Panc1 (cell line): Measurements from ENCODE around the gene ACER1. TPM values are rescaled to one million over a fixed set of nuclear protein-coding genes. Genes with fewer than 3 reads are reported as not detected.
"Not testable (repeated sequence)": the region's sequence is repeated elsewhere in the genome, so short reads cannot be mapped to it uniquely, and the experiment has no call there.

Source experiments
- ATAC-seq: fragments of 200-7000 bp; cut with Tn5 transposase; 2 replicates; pipeline ENCODE4 v1.9.1; 2020; ENCODE audit warnings: mild to moderate bottlenecking, moderate library complexity
- BruUV-seq: library from RNA; stranded (reverse); fragments of 400-500 nt; replicated peaks from 2 replicates; lab custom pipeline; 2021; lab: Mats Ljungman, UMichigan
- CTCF ChIA-PET: fragments of 300-600 bp; sonication (Branson Sonifier 250); formaldehyde crosslinking; loops from one replicate; lab custom pipeline; 2022; ENCODE audit warnings: antibody characterized with exemption; lab: Charles Lee
- POLR2A ChIA-PET: fragments of 300-600 bp; sonication (Branson Sonifier 250); formaldehyde crosslinking; loops from one replicate; lab custom pipeline; 2022; ENCODE audit warnings: antibody characterized with exemption; lab: Charles Lee
- DNase-seq: peaks from one replicate; pipeline ENCODE4 v3.0.0-alpha.2; 2010; ENCODE audit warnings: low read depth, low spot score
- H3K27ac ChIP-seq: 2 replicates; pipeline ENCODE4 v1.5.1; 2011; ENCODE audit warnings: mild to moderate bottlenecking, low read length, inconsistent platforms
- H3K27me3 ChIP-seq: fragments of 200-500 bp; sonication (Bioruptor generic); 2 replicates; pipeline ENCODE4 v1.6.0; 2014; ENCODE audit warnings: low read length, inconsistent platforms; ENCODE audit not compliant: control insufficient read depth, insufficient read depth
- H3K36me3 ChIP-seq: fragments of 200-500 bp; sonication (Bioruptor generic); 2 replicates; pipeline ENCODE4 v1.5.1; 2014; ENCODE audit warnings: inconsistent platforms, mild to moderate bottlenecking, low read length, moderate library complexity; ENCODE audit not compliant: control insufficient read depth, insufficient read depth
- H3K4me1 ChIP-seq: 2 replicates; pipeline ENCODE4 v1.5.1; 2011; ENCODE audit warnings: inconsistent platforms, mild to moderate bottlenecking, low read length, moderate library complexity; ENCODE audit not compliant: control insufficient read depth, insufficient read depth
- H3K4me3 ChIP-seq, 2 experiments: 2 replicates each; pipeline ENCODE4 v1.5.1; 2011 to 2012; ENCODE audit warnings: low read depth in 2 of 2, low read length in 2 of 2, mild to moderate bottlenecking in 2 of 2, inconsistent platforms in 1 of 2, moderate library complexity in 1 of 2
- H3K9me3 ChIP-seq: fragments of 200-500 bp; sonication (Bioruptor generic); 2 replicates; pipeline ENCODE4 v1.5.1; 2014; ENCODE audit warnings: low read depth, mild to moderate bottlenecking, inconsistent platforms, low read length, moderate library complexity; ENCODE audit not compliant: control insufficient read depth, insufficient read depth
- CTCF ChIP-seq: fragments of 450-650 bp; IDR thresholded peaks from 2 replicates; pipeline ENCODE4 v1.5.1; 2017; ENCODE audit warnings: mild to moderate bottlenecking
- POLR2AphosphoS5 ChIP-seq: IDR thresholded peaks from 2 replicates; pipeline ENCODE4 v1.6.1; 2012; ENCODE audit warnings: mild to moderate bottlenecking, low read depth, low read length, moderate library complexity
- REST ChIP-seq, 2 experiments: IDR thresholded peaks; 2 replicates each; pipeline ENCODE4 v1.6.1; 2011 to 2012; ENCODE audit warnings: low read depth in 2 of 2, control low read depth in 1 of 2, low read length in 1 of 2, mild to moderate bottlenecking in 1 of 2, moderate library complexity in 1 of 2; ENCODE audit not compliant: insufficient read depth in 1 of 2
- SIN3A ChIP-seq: IDR thresholded peaks from 2 replicates; pipeline ENCODE4 v1.6.1; 2012; ENCODE audit warnings: low read depth, mild to moderate bottlenecking, low read length, moderate library complexity, borderline replicate concordance; ENCODE audit not compliant: insufficient read depth
- TCF7L2 ChIP-seq: IDR thresholded peaks from 2 replicates; pipeline ENCODE4 v1.6.1; 2011; ENCODE audit warnings: mild to moderate bottlenecking, low read depth, low read length, inconsistent platforms
- in situ Hi-C: cut with HindIII; loops from 2 replicates; pipeline ENCODE4 v1.10.0; 2016; ENCODE audit warnings: low sequenced_read_pairs, low pct_unique_long_range_greater_than_20kb
- intact Hi-C: fragments of 100-400 bp; cut with micrococcal nuclease; formaldehyde crosslinking; loops from one replicate; pipeline ENCODE4 v1.10.0; 2022; ENCODE audit not compliant: unreplicated experiment
- total RNA-seq: library from RNA; stranded (reverse); gene quantifications from one replicate; pipeline ENCODE4 v1.2.1, GENCODE V29; 2021; ENCODE audit not compliant: unreplicated experiment

ACER1 gene
- total RNA-seq, 1 experiment from 2014 or later, result not detected

GRCh38 chr19:6287269-6287885 is 46.0 kb downstream of the ACER1 start:
- ChIA-PET POLR2A (no interaction called here), CTCF (no interaction called here)
- no peak overlapping the region for H3K4me3 ChIP-seq
- no TSS peak for BruUV-seq
- DNase-seq, result no peak
- intact Hi-C loops, result no loop called here
- no peak for ATAC-seq
- TF ChIP-seq REST (IDR thresholded peaks at IDR 0.05; ENCODE audit: insufficient read depth in 1 of 2, low read depth in 2 of 2, low read length in 1 of 2), result no peak
- TF ChIP-seq POLR2AphosphoS5, result no peak
- TF ChIP-seq CTCF, result no peak
- TF ChIP-seq SIN3A, result no peak
- TF ChIP-seq TCF7L2, result no peak
- no peaks in the 10 kb centered on the region for H3K27me3 ChIP-seq
- no peaks in the 10 kb centered on the region for H3K36me3 ChIP-seq
- no peak overlapping the region for H3K27ac ChIP-seq
- no peaks in the 10 kb centered on the region for H3K4me1 ChIP-seq
- H3K9me3 ChIP-seq, result no peaks in the 10 kb centered on the region
- in situ Hi-C loops, result no loop called here

GRCh38 chr19:6286676-6287075 is 46.7 kb downstream of the ACER1 start:
- TF ChIP-seq REST (IDR thresholded peaks at IDR 0.05; ENCODE audit: insufficient read depth in 1 of 2, low read depth in 2 of 2, low read length in 1 of 2) (no peak), TCF7L2 (no peak), CTCF (no peak)
- in situ Hi-C loops, result no loop called here
- H3K4me3 ChIP-seq, result no peak overlapping the region
- no peak for DNase-seq
- no peak for ATAC-seq
- ChIA-PET CTCF (no interaction called here), POLR2A (no interaction called here)
- H3K27ac ChIP-seq, result no peak overlapping the region
- H3K27me3 ChIP-seq, result no peaks in the 10 kb centered on the region
- BruUV-seq, result no TSS peak
- no peaks in the 10 kb centered on the region for H3K4me1 ChIP-seq
- no peaks in the 10 kb centered on the region for H3K36me3 ChIP-seq
- intact Hi-C loops, result no loop called here
- H3K9me3 ChIP-seq, result no peaks in the 10 kb centered on the region

GRCh38 chr19:6282393-6282792 is 51.0 kb downstream of the ACER1 start:
- H3K4me1 ChIP-seq, H3K4me3 ChIP-seq, H3K9me3 ChIP-seq, intact Hi-C loops, H3K36me3 ChIP-seq, DNase-seq, H3K27ac ChIP-seq, in situ Hi-C loops, ATAC-seq, H3K27me3 ChIP-seq, CTCF ChIA-PET, BruUV-seq: not testable (repeated sequence)
- POLR2A ChIA-PET, result interaction anchor here (0.7 kb wide), 1 partner anchor 12 kb away, joined by 4 read pairs; no protein-coding TSS in a partner anchor
